Left renal pelvis (tissue), 4 donors: Measurements from ENCODE around the gene ACOXL. TPM values are rescaled to one million over a fixed set of nuclear protein-coding genes. Genes with fewer than 3 reads are reported as not detected.

ENCODE experiments used
- DNase-seq, 4 donors: peaks; one replicate each; pipeline ENCODE4 v3.0.0-alpha.2; 2013; ENCODE audit warnings: low read depth in 4 of 4, low spot score in 3 of 4
- polyA plus RNA-seq, 4 donors: library from polyadenylated mRNA; unstranded; fragments of 120-200 nt; gene quantifications; one replicate each; pipeline ENCODE4 v1.2.1, GENCODE V29; 2013; ENCODE audit not compliant: insufficient read length in 4 of 4

The ACOXL gene
- polyA plus RNA-seq, 4 donors = 0.31 to 1.6 (median 0.72) TPM

GRCh38 chr2:110717734-110718133 lies 14.6 kb upstream of the ACOXL start:
- no peak for DNase-seq

DNA sequence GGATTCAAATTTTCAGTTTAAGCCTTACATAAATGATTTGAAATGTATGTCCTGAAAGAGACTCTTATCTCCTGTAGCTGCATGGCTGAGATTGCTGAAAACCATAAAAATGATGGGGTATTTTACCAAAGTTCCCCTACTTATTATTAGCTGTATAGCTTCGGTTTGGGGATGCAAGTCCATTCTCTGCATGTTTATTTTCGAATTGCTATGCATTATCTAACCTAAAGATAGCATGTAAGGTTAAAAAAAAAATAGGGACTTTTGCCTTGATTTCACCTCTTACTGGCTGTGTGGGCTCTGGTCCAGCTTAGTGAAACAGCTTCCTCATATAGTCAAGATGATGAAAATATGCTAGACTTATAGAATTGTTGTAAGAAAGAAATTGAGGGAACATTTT lies 14.0 kb upstream of the ACOXL start:
- no peak for DNase-seq

GRCh38 chr2:110718990-110719389 lies 13.4 kb upstream of the ACOXL start:
- DNase-seq = no peak

DNA sequence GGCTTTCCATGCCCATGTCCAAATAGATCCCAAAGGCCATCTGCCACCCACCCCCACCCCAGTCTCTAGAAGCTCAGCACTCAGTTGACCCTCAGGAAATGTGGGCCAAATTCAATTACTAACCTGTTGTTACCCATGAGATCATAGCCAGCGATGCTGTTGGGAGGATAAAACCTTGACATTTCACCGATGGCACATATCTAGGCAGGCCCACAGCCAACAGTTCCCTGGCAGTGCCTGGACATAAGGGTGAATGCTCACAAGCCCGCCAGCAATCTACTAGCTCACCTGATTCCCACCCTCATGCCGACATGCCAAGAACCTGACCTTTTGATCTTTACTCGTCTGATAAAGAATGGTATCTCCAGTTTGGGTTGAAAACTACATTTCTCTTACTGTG lies 11.8 kb upstream of the ACOXL start:
- no peak for DNase-seq

- DNase-seq = no peak
Measured at GRCh38 chr2:110724820-110725219, 7.6 kb upstream of the ACOXL start.

- no peak for DNase-seq
Measured at GRCh38 chr2:110725370-110725769, 7.0 kb upstream of the ACOXL start.

- no peak for DNase-seq
Measured at GRCh38 chr2:110725859-110726258, 6.5 kb upstream of the ACOXL start.

GRCh38 chr2:110726285-110726684 lies 6.1 kb upstream of the ACOXL start:
- DNase-seq = no peak

- no peak for DNase-seq
Measured at GRCh38 chr2:110727923-110728322, 4.5 kb upstream of the ACOXL start.

GRCh38 chr2:110729106-110729505 lies 3.3 kb upstream of the ACOXL start:
- DNase-seq = no peak

- DNase-seq = no peak
Measured at GRCh38 chr2:110731064-110731463, 1.3 kb upstream of the ACOXL start.

GRCh38 chr2:110735366-110735765 lies 3.0 kb downstream of the ACOXL start:
- DNase-seq = no peak

DNA sequence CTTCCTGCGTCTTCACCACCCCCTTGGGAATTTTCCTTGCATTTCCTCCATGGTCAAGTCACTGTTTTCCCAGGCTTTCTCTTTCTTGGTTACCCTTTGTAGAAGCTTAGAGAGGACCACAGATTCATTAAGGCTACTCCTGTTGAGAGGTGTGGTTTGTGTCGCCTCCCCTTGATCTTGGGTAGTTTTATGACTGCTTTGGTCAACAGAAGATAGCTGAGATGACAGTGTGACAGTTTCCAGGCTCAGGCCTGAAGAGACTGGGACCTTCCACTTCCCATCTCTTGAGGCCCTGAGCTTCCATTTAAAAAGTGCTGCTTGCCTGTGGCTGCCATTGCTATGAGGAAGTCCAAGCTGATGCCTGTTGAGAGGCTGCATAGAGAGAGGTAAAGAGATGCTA lies 5.4 kb downstream of the ACOXL start:
- no peak for DNase-seq

GRCh38 chr2:110740747-110741349 lies 8.5 kb downstream of the ACOXL start:
- no peak for DNase-seq

DNA sequence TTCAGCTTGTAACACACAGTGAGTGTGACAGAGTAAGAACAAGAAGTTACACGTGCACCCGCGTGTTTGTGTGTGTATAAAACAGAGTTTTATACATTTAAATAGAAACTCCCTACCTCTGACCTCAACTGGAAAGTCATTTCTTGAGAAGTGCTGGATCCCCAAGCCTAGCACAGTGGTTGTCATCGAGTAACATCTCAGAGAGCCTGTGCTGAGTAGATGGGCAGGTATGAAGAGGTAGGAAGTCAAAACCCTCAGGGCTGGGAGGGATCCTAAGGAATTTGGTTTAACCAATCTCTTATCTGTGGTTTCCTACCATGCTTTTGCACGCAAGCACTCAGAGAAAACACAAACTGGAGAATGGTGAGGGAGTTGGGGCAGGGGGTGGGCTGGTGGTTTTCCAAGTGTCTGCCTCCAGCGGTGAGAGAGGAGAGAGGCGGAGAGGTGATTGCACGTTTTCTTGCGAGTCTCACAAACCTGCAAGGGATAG lies 9.2 kb downstream of the ACOXL start:
- DNase-seq = no peak

GRCh38 chr2:110742412-110742811 lies 10.0 kb downstream of the ACOXL start:
- DNase-seq = no peak

DNA sequence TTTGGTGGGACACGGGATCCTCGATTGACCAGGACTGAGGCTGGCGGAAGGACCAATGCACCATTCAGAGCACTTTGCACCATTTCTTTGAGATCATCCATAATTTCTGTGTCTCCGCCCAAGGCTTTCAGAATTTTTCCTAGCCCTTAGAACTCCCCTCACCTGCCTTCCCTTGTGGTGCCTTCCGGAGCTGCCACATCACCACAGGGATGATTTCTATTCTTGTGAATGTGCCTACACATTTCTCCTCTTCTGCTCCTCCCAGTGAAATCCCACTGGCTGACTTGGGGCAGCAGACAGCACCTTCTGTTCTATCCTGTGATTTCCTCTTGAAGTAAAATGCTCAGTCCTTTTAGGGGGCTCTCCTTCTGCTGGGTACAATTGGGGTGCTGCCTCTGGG lies 11.2 kb downstream of the ACOXL start:
- no peak for DNase-seq

- DNase-seq = no peak
Measured at GRCh38 chr2:110744429-110744828, 12.1 kb downstream of the ACOXL start.

DNA sequence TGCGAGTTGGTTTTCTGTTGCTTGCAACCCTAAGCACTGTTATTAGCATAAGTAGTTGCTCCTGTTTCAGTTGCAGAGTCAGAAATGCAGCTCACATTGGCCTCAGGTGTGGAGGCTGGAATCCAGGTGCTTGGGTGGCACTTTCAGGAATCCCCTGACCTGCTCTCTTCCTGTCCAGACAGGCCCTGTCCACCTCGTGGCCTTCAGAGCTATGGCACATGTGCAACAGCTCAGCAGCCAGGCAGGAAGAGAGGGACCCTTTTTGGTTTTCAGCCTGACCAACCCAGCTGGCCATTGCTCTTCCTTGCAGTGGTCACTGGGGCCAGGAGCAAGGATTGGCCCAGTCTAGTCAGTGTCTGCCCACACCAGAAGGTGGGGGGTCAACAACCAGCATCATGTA lies 12.7 kb downstream of the ACOXL start:
- DNase-seq = no peak

DNA sequence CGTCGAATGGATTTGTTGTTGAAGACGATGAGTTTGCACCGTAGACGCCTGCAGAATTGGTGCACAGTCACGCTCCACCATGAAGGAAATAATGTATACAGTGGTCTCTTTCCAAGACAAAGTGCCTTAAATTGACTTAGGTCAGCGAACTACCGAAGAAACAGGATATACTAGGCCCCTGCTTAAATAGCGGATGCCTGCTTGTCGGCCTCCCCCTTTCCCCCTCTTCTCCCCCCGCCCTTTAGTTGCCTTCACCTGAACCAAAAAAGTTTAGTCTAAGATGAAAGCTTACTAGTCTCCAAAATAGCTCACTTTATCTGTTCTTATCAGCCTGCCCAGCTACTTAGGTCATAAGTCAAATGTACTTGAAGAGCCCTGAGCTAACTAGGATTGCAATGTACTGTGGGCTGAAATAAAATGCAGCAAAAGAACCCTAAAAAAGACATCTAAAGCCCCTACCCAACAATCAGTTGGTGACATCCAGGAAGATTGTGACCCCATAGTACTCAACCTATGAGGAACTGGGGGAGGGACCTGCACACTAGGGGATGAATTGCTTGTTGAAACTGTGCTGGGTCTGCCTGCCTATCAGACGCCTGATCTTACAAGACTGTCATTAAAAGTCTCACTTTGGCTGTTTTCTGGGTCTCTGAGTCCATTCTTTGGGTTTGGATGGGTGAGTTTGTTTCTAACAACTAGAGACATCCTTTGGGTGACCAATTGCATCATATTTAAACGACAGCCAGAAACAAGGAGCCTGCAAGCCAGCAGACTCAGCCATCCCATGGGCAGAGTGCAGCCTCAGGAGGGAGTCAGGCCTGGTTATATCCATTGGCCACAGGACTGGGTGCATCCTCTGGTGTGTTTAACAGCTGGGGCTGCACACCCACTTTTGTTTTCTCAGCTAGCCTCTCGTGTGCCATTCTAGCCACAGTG lies 14.5 kb downstream of the ACOXL start:
- DNase-seq = no peak

- DNase-seq = no peak
Measured at GRCh38 chr2:110747522-110748488, 15.4 kb downstream of the ACOXL start.
